HG02763 (cell line): ENCODE measurements around the gene GABPB2.

Experiments used
- ATAC-seq: cut with Tn5 transposase; IDR thresholded peaks from one replicate; pipeline ENCODE4 v1.9.1; 2021; ENCODE audit warnings: mild to moderate bottlenecking, moderate library complexity; ENCODE audit not compliant: unreplicated experiment

The GABPB2 gene

GRCh38 chr1:151131701-151132334 is 61.3 kb downstream of the GABPB2 start:
- ATAC-seq = no peak

- ATAC-seq = no peak
Measured at GRCh38 chr1:151132335-151133017, 61.9 kb downstream of the GABPB2 start.

- no peak for ATAC-seq
Measured at GRCh38 chr1:151133018-151133806, 62.7 kb downstream of the GABPB2 start.

- ATAC-seq = no peak
Measured at GRCh38 chr1:151134396-151134795, 63.8 kb downstream of the GABPB2 start.

- ATAC-seq = no peak
Measured at GRCh38 chr1:151134991-151135390, 64.4 kb downstream of the GABPB2 start.

- ATAC-seq = no peak
Measured at GRCh38 chr1:151135433-151136385, 65.1 kb downstream of the GABPB2 start.

- no peak for ATAC-seq
Measured at GRCh38 chr1:151137789-151138188, 67.2 kb downstream of the GABPB2 start.

- no peak for ATAC-seq
Measured at GRCh38 chr1:151142411-151143056, 72.0 kb downstream of the GABPB2 start.

GRCh38 chr1:151143057-151143435 is 72.5 kb downstream of the GABPB2 start:
- no peak for ATAC-seq

GRCh38 chr1:151143986-151144385 is 73.4 kb downstream of the GABPB2 start:
- ATAC-seq = no peak

GRCh38 chr1:151144474-151145303 is 74.1 kb downstream of the GABPB2 start:
- no peak for ATAC-seq

GRCh38 chr1:151145304-151146071 is 74.9 kb downstream of the GABPB2 start:
- no peak for ATAC-seq

GRCh38 chr1:151146072-151146411 is 75.5 kb downstream of the GABPB2 start:
- ATAC-seq = no peak

- ATAC-seq = peak; percentile 99
Measured at GRCh38 chr1:151146412-151147131, 76.0 kb downstream of the GABPB2 start, which contains the start of gene SEMA6C. Gene SEMA6C (minus strand): TSS chr1:151146631. CDS start chr1:151142621, 4,010 bp downstream.

- no peak for ATAC-seq
Measured at GRCh38 chr1:151147132-151147503, 76.6 kb downstream of the GABPB2 start.

GRCh38 chr1:151147665-151148064 is 77.1 kb downstream of the GABPB2 start:
- ATAC-seq = no peak

GRCh38 chr1:151156515-151156819 is 85.9 kb downstream of the GABPB2 start, which contains the start of gene TNFAIP8L2:
Gene TNFAIP8L2 (plus strand): TSS chr1:151156649. CDS start chr1:151158698, 2,049 bp downstream.
- peak; percentile 52 for ATAC-seq

- no peak for ATAC-seq
Measured at GRCh38 chr1:151157067-151157531, 86.5 kb downstream of the GABPB2 start.
